HG02840 (cell line): ENCODE results near the gene PKD1L1.

Experiments used
- ATAC-seq: cut with Tn5 transposase; IDR thresholded peaks from one replicate; pipeline ENCODE4 v1.9.1; 2021; ENCODE audit warnings: mild to moderate bottlenecking, moderate library complexity, moderate number of reproducible peaks; ENCODE audit not compliant: unreplicated experiment, low FRiP score

PKD1L1 gene

GRCh38 chr7:47912332-47912731, 35.9 kb downstream of the PKD1L1 start:
- no peak for ATAC-seq

- no peak for ATAC-seq
Measured at GRCh38 chr7:47908720-47909119, 39.5 kb downstream of the PKD1L1 start.

DNA sequence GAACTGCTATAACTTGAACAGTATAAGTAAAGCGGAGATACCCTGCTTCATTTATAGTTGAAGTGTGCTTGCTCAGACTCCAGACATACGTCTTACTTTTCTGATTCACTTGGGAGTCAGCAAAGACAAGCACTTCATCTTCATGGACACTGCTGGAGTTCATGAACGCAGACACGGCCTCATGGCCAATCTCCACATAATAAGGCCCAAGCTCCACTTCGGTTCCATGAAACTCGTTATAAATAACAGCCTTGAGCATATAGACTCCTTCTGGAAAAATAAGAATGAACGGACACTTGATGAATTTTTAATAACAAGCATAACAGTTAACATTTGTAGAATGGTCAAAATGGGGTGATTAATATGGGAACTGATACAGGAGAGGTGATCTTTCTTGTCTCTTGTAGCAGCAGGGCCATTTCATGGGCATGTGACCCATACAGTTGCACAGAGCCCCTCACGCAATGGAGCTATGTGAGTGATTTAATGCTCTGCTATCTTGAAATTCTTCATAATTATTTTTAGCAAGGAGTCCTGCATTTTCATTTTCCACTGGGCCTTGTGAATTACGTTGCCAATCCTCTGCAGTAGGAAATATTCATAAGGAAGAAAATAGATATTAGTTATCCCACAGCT, 40.2 kb downstream of the PKD1L1 start:
- no peak for ATAC-seq

GRCh38 chr7:47906883-47907282, 41.4 kb downstream of the PKD1L1 start:
- no peak for ATAC-seq

DNA sequence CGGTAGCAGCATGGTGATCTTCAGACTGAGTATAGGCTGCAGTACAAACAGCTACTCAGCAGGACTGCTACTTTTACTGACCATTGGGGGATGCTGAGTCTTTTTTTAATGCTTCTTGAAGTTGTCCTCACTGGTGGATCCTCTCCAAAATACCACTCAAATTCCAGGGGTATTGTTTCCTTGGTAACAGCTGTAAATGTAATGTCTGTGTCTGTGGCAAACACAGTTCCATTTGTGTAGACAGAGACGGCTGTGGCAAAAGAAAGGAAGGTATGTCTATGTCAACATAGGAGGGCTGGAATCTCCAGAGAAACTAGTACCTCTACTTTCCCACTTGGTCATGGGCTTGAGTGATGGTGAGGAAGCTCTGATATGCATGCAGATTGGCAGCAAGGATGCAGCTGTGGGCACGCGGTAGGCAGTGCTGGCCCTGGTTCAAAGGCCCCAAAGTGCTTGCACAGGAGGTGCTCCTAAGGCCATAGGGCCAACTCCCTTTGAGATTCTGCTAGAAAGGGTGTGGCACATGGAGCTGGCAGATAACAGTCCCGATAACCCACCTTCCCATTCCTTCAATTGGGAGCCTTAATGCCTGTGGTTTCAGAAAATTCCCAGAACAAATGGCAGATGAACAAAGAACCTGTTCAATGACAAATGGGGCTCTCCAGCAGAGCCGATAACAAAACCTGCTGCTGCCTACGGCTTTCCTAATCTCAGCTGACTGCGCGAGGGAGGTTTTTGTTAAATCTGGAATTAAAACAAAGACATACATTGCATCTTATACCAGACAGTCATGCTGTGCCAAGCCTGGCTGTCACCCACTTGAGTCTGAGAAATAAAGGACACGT, 43.0 kb downstream of the PKD1L1 start:
- ATAC-seq: no peak

GRCh38 chr7:47902013-47902412, 46.3 kb downstream of the PKD1L1 start:
- ATAC-seq: no peak

- ATAC-seq: no peak
Measured at GRCh38 chr7:47901542-47901941, 46.7 kb downstream of the PKD1L1 start.

GRCh38 chr7:47897831-47898230, 50.4 kb downstream of the PKD1L1 start:
- no peak for ATAC-seq

DNA sequence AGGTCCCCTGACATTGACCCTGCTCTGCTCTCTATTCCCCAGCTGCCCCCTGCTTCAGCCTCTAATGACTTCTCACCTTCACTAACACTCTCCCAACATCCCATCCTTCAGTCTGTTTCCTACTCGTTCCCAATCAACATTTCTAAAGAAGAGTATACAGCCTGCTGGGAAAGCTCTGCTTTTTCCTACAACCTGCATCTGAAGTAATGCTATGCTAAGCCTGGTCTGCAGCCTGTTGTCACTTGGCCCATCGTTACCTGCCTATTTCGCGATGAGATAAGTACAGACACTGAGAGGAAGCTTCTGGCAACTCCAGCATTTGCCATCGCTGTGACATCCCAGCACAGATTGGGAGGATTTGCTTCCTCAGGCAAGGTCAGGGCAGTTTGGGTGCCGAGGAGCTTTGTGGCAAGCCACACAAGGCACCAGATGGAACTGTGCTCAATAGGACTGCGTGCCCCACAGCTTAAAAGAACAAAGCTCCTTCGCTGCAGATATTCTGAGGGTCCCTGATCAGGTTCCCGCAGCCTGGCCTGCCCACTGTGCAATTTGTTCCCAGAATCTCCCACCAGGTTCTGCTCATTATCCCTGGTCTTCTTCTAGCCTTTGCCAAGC, 51.4 kb downstream of the PKD1L1 start:
- ATAC-seq: no peak

DNA sequence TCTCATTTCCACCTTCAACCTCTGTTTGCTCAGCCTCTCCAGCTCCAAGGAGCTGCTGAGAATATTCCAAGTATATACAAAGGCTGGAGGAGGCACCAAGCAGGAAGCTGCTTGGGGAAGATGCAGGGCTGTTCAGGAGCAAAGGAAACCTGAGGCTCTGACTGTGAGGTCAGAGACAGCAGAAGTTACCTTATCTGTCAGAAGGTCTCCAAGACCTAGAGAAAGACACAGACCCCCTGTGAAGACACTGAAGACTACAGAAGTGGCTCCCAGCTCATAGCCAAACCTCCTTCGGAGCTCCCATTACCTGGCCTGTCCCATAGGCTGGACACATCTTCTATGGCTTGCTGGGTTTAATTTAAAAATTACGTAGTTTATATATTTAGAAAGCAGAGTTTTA, 53.2 kb downstream of the PKD1L1 start:
- no peak for ATAC-seq

DNA sequence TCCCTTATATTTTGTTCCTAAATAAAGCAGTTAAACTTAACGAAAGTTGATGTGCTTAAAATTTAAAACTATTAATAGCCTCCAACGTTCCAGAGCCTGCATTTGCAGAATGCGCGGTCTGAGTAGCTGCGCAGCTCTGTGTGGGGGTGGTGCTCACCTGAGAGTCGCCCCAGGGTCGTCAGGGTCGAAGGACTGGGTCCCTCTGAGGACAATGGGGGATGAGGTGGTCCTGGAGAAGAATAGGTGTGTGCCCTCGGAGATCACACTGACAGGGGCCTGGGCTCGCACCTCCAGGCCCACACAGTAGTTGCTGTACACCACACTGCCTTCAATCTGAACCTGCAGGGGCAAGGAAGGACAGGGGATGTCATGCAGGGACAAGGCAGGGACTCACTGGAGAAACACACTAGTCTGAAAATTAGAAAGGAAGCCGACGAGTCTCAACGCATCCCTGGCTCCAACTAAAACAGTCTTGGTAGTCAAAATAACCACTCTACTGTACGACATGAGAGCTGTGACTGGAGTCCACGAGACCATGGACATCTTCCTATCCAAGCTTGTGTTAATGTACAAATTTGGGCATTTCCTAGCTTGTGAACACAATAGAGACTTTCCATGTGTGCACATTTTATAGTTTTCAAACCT, 54.4 kb downstream of the PKD1L1 start:
- no peak for ATAC-seq

DNA sequence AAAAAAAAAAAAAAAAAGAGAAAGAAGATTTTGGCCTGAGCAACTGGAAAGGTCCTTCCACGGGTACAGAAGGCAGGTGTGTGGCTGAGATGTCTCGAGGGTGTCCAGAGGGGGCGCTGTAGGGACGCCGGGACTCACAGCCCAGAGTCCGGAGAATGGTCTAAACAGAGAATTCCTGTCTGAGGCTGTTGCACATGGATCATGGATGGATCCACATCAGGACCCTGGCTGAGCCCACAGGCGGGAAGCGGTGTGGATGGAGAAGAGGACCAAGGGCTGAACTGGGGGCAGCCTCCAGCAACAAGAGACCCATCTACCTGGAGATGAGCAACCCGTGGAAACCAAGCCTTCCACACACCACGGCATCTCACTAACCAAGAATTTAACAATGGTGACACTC, 55.0 kb downstream of the PKD1L1 start:
- ATAC-seq: no peak

GRCh38 chr7:47890606-47891005, 57.7 kb downstream of the PKD1L1 start:
- no peak for ATAC-seq

GRCh38 chr7:47890125-47890524, 58.1 kb downstream of the PKD1L1 start:
- ATAC-seq: no peak

DNA sequence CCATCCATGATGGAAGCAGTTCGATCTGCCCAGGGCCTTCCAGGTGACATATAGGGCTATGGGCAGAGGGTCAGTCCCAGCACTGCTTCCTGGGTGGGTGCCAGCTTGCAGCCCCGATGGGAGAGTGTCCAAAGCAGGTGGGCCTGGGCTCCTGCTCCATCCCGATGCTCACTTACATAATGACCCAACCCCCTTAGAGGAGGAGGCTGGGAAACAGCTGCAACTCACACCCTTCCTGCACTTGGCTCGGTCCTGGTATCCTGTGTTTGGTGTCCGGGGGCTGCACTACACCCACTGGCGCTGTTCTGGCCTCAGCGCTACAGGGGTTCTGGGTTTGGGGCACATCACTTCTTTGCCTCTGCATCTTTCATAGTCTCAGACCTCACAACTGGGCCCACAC, 58.5 kb downstream of the PKD1L1 start:
- ATAC-seq: no peak

DNA sequence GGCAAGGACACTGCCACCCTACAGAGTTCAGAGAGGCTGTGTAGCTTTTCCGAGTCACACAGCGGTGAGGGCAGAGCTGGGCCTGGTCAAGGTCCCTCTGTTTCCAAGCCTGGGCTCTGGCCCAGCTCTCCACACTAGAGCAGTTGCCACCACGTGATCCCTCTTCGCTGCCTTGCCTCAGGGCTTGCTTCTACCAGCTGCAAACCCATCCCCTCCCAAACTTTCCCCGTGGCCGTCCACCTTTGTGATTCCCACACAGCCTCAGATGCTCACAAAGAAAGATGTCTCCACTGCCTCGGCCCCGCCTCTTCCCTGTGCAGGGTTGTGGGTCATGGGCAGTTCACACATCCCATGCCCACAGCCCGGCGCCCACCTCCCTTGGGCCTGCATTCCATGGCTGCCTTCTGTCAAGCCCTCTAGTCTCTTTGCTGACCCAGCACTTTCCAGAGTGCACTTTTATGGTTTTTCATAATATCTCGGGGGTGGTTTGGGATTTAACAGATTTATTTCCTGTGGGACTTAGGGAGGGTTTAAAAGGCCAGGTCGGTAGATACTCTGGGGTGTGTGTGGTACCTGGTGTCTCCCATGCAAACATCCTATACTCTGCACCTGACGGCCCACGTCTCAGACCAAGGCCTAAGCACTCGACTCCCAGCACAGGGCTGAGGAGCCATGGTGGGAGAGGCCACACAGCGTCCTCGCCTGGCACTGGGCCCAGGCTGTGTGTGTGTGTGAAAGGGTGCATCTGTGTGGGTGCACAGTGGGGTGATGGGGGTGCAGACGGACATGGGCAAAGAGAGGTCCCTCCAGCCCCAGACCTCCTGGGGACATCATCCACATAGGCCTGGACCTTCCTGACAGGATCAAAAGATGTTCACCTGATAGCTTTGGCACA, 59.6 kb downstream of the PKD1L1 start:
- ATAC-seq: no peak

- no peak for ATAC-seq
Measured at GRCh38 chr7:47887016-47887640, 61.1 kb downstream of the PKD1L1 start.

GRCh38 chr7:47885987-47886811, 62.1 kb downstream of the PKD1L1 start:
- no peak for ATAC-seq
